ENCODE measurements around the gene CD3G.
A peak's percentile ranks its signal among the peaks of the same experiment; 100 is the strongest.
"Not testable (repeated sequence)": the region's sequence is repeated elsewhere in the genome, so short reads cannot be mapped to it uniquely, and the experiment has no call there.

The CD3G gene

GRCh38 chr11:118383657-118384056, 39.5 kb downstream of the CD3G start:
- no peak for DNase-seq

- DNase-seq, result no peak
Measured at GRCh38 chr11:118396097-118396501, 52.0 kb downstream of the CD3G start.

- no peak for DNase-seq
Measured at GRCh38 chr11:118397448-118397847, 53.3 kb downstream of the CD3G start.

- no peak for DNase-seq
Measured at GRCh38 chr11:118398791-118399559, 54.8 kb downstream of the CD3G start.

GRCh38 chr11:118401151-118401879, 57.2 kb downstream of the CD3G start, which contains the start of gene ATP5MG:
ATP5MG (plus strand) TSS chr11:118401606; CDS start chr11:118401666, 60 bp downstream.
- DNase-seq, result peak; percentile 99

GRCh38 chr11:118401880-118402590, 57.9 kb downstream of the CD3G start:
- DNase-seq, result no peak

- not testable (repeated sequence) for DNase-seq
Measured at GRCh38 chr11:118402594-118402993, 58.5 kb downstream of the CD3G start.
